GM19239 (cell line): ENCODE measurements around the gene CUTA.

Experiments used
- DNase-seq: peaks from one replicate; pipeline ENCODE4 v3.0.0; 2011; ENCODE audit warnings: low spot score; ENCODE audit not compliant: insufficient read length
- FAIRE-seq: peaks from 2 replicates; lab custom pipeline; 2011; peaks lifted over from hg19 to GRCh38; lab: Jason Lieb, UNC

CUTA gene

GRCh38 chr6:33440649-33441309 lies 22.9 kb upstream of the CUTA start:
- FAIRE-seq (no peak), DNase-seq (no peak)

- FAIRE-seq (no peak), DNase-seq (no peak)
These were observed 22.2 kb upstream of the CUTA start for GRCh38 chr6:33439956-33440648.

GRCh38 chr6:33438978-33439594 lies 21.2 kb upstream of the CUTA start:
- no peak for FAIRE-seq
- no peak for DNase-seq

GRCh38 chr6:33437666-33438065 lies 19.8 kb upstream of the CUTA start:
- FAIRE-seq (no peak), DNase-seq (no peak)

- no peak for FAIRE-seq
- DNase-seq: no peak
These were observed 17.1 kb upstream of the CUTA start for GRCh38 chr6:33434961-33435360.

- no peak for DNase-seq
- FAIRE-seq: no peak
These were observed 15.8 kb upstream of the CUTA start for GRCh38 chr6:33433544-33434191.

- no peak for FAIRE-seq
- DNase-seq: no peak
These were observed 15.2 kb upstream of the CUTA start for GRCh38 chr6:33433001-33433543.

- FAIRE-seq: no peak
- no peak for DNase-seq
These were observed 14.6 kb upstream of the CUTA start for GRCh38 chr6:33432546-33432945.

GRCh38 chr6:33431880-33432541 lies 14.1 kb upstream of the CUTA start:
- FAIRE-seq: no peak
- DNase-seq: no peak

- FAIRE-seq: peak; percentile 88
These were observed 13.3 kb upstream of the CUTA start for GRCh38 chr6:33430991-33431879.

GRCh38 chr6:33430334-33430733 lies 12.4 kb upstream of the CUTA start:
- FAIRE-seq (no peak), DNase-seq (no peak)

More at GRCh38 chr6:33430991-33431879, 13.3 kb upstream of the CUTA start:
- peak; percentile 99 for DNase-seq

GRCh38 chr6:33429750-33430052 lies 11.8 kb upstream of the CUTA start:
- FAIRE-seq: no peak
- DNase-seq: no peak

GRCh38 chr6:33428966-33429749 lies 11.3 kb upstream of the CUTA start:
- FAIRE-seq: no peak
- no peak for DNase-seq

- DNase-seq (peak; percentile 58), FAIRE-seq (peak; percentile 70)
These were observed 10.5 kb upstream of the CUTA start for GRCh38 chr6:33428224-33428965.

- DNase-seq: no peak
These were observed 9.8 kb upstream of the CUTA start for GRCh38 chr6:33427585-33428223.

GRCh38 chr6:33426590-33427511 lies 8.9 kb upstream of the CUTA start:
- no peak for DNase-seq
- peak; percentile 39 for FAIRE-seq

More at GRCh38 chr6:33427585-33428223, 9.8 kb upstream of the CUTA start:
- no peak for FAIRE-seq
